Lung (tissue), 12 donors: ENCODE data around the gene C6orf15. TPM values are rescaled to one million over a fixed set of nuclear protein-coding genes. Genes with fewer than 3 reads are reported as not detected.

ENCODE experiments used
- ATAC-seq: fragments of 200-7000 bp; cut with Tn5 transposase; one replicate; pipeline ENCODE4 v1.9.1; 2020; ENCODE audit warnings: moderate number of reproducible peaks; ENCODE audit not compliant: insufficient read depth, low FRiP score
- DNase-seq, 3 donors: peaks; one replicate each; pipeline ENCODE4 v3.0.0-alpha.2; 2013 to 2017
- H3K27ac ChIP-seq, 2 donors: one replicate each; pipeline ENCODE4 v1.5.1; 2013; ENCODE audit warnings: mild to moderate bottlenecking in 2 of 2, moderate library complexity in 2 of 2, control low read depth in 1 of 2, inconsistent platforms in 1 of 2, low read depth in 1 of 2, low read length in 1 of 2
- H3K27me3 ChIP-seq, 3 donors: one replicate each; pipeline ENCODE4 v1.5.1; 2013; ENCODE audit warnings: low read length in 2 of 3; ENCODE audit not compliant: control insufficient read depth in 3 of 3, insufficient read depth in 3 of 3
- H3K36me3 ChIP-seq, 4 donors: one replicate each; pipeline ENCODE4 v1.5.1; 2013; ENCODE audit warnings: low read length in 4 of 4, mild to moderate bottlenecking in 1 of 4, moderate library complexity in 1 of 4; ENCODE audit not compliant: control insufficient read depth in 4 of 4, insufficient read depth in 4 of 4
- H3K4me1 ChIP-seq, 5 donors: one replicate each; pipeline ENCODE4 v1.5.1; 2013; ENCODE audit warnings: low read length in 5 of 5, mild to moderate bottlenecking in 2 of 5, moderate library complexity in 1 of 5; ENCODE audit not compliant: control insufficient read depth in 5 of 5, insufficient read depth in 5 of 5
- H3K4me3 ChIP-seq: one replicate; pipeline ENCODE4 v1.5.1; 2013; ENCODE audit warnings: mild to moderate bottlenecking, control low read depth, moderate library complexity
- H3K9ac ChIP-seq, 2 donors: one replicate each; pipeline ENCODE4 v1.5.1; 2013; ENCODE audit warnings: low read length in 2 of 2, control low read depth in 1 of 2; ENCODE audit not compliant: insufficient read depth in 1 of 2
- H3K9me3 ChIP-seq, 4 donors: one replicate each; pipeline ENCODE4 v1.5.1; 2013; ENCODE audit warnings: low read length in 3 of 4, mild to moderate bottlenecking in 1 of 4, moderate library complexity in 1 of 4; ENCODE audit not compliant: control insufficient read depth in 4 of 4, insufficient read depth in 3 of 4
- CTCF ChIP-seq: IDR thresholded peaks from 2 replicates; pipeline ENCODE4 v1.5.1; 2012; ENCODE audit warnings: mild to moderate bottlenecking; ENCODE audit errors: control extremely low read depth, extremely low read depth
- WGBS, 2 donors: extraction: QIAGEN DNeasy Blood & Tissue Kit; methylation state at CpG; one replicate each; pipeline ENCODE4 v1.1.7; 2013; 5-methylcytosine and 5-hydroxymethylcytosine counted together
- polyA plus RNA-seq, 2 donors: library from polyadenylated mRNA; stranded (reverse); fragments of 200-250 nt; gene quantifications; one replicate each; pipeline ENCODE4 v1.2.1, GENCODE V29; 2013
- total RNA-seq, 2 donors: library from RNA; depleted of rRNA in 1 of 2; stranded (reverse); fragments of >200 nt in 1 of 2; gene quantifications; one replicate each; pipeline ENCODE4 v1.2.1, GENCODE V29; 2014 to 2021
- donor health status: control.
- donor health status: control.
- donor health status: Bipolar disorder and iron deficiency.
- donor health status: healthy.
- donor health status: DM: yes; HTN: yes; CAD: no.

The C6orf15 gene
- total and polyA plus RNA-seq, 4 donors, result not detected

DNA sequence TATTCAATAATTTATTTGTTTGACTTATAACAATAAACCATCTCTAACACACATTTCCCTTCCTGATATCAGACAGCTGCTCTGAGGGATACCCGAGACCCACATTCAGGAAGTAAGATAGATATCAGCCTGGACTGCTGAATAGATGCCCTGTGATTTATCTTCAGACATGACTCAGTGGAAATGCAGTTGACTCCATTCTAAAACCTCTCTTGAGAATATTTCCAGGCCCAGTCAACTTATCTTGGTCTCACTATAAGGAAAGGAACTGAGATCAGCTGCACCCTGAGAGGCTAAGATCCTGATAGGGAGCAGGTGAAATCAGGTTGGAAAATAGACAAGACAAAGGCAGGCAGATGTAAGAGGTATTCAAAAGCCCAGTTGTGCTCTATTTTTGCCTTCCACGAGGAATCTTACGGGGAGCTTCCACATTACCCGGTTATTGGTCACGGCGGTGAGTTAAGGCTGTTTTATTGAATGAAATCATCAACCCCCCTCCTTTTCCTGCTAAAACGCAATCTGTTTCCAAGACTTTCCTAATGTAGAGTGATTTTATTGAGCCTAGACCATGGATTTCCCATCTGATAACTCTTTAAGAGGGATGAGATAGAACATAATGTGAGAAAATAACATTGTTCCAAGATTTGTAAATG is 25.5 kb downstream of the C6orf15 start:
- Histone ChIP-seq H3K9ac (no peak overlapping the region), H3K4me3 (no peak overlapping the region), H3K4me1 (peaks cover 0 to 3% (median 0%) of the 10 kb centered on the region in 5 donors), H3K36me3 (no peaks in the 10 kb centered on the region), H3K9me3 (no peaks in the 10 kb centered on the region), H3K27me3 (peaks cover 0 to 6% (median 0%) of the 10 kb centered on the region in 3 donors), H3K27ac (peak overlapping the region in 1 of 2 donors; percentile 73)
- WGBS, 2 donors, result 29 to 38% methylated on average over 7 of the region's 7 CpGs
- no peak for TF ChIP-seq CTCF
- ATAC-seq (no peak), DNase-seq (no peak)

DNA sequence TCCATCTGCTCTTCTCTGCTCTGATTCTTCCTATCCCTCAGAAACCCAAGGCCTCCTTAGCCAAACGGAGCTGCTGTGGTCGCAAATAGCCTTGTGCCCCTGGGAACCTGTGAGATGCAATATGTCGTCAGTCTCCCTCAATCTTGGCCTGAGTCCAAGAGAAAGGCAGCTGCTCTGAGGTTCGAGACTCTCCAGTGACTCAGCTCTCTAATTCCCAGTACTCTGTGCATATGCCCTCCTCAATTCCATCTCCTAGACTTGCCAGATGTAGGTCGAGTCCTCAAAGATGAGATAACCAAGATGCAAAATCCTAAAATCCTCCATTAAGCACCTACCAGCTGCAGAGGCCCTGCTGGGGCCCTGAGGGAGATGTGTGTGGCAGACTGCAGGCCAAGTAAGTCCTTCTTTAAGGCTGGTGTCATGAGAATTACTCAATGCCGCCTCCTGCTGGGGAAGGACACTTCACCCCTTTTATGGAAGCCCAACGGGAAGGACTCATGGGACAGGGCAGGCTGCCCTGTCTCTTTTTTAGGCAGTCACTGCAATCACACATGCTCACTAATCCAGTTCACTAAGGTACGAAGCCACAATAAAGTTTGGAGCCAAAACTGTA is 28.5 kb downstream of the C6orf15 start:
- Histone ChIP-seq H3K27ac (no peak overlapping the region), H3K36me3 (no peaks in the 10 kb centered on the region), H3K4me3 (no peak overlapping the region), H3K27me3 (peaks cover 0 to 6% (median 0%) of the 10 kb centered on the region in 3 donors), H3K4me1 (peaks cover 0 to 6% (median 0%) of the 10 kb centered on the region in 5 donors), H3K9ac (no peak overlapping the region), H3K9me3 (no peaks in the 10 kb centered on the region)
- no peak for ATAC-seq
- no peak for TF ChIP-seq CTCF
- DNase-seq, result no peak
- 60 to 68% methylated on average over 8 of the region's 8 CpGs for WGBS, 2 donors

GRCh38 chr6:31081872-31082271 is 30.5 kb downstream of the C6orf15 start:
- DNase-seq, result no peak
- peaks cover 0 to 6% (median 0%) of the 10 kb centered on the region in 3 donors for H3K27me3 ChIP-seq
- peaks cover 0 to 6% (median 0%) of the 10 kb centered on the region in 5 donors for H3K4me1 ChIP-seq
- H3K9me3 ChIP-seq, result no peaks in the 10 kb centered on the region
- no peak for TF ChIP-seq CTCF
- H3K4me3 ChIP-seq, result no peak overlapping the region
- ATAC-seq, result no peak
- no peaks in the 10 kb centered on the region for H3K36me3 ChIP-seq
- WGBS, 2 donors, result 83 to 88% methylated on average over 6 of the region's 6 CpGs
- H3K9ac ChIP-seq, result no peak overlapping the region
- no peak overlapping the region for H3K27ac ChIP-seq
